Right cardiac atrium (tissue), 5 donors: ENCODE results near the gene PNLIPRP2. TPM values are rescaled to one million over a fixed set of nuclear protein-coding genes. Genes with fewer than 3 reads are reported as not detected.

Source experiments
- ATAC-seq, 2 donors: fragments of 200-7000 bp; cut with Tn5 transposase; one replicate each; pipeline versions ENCODE4 v1.8.0 to v1.9.1; 2020; ENCODE audit warnings: moderate library complexity in 2 of 2, mild to moderate bottlenecking in 1 of 2
- DNase-seq, 3 donors: peaks; one replicate each; pipeline ENCODE4 v3.0.0-alpha.2; 2020
- H3K27ac ChIP-seq: one replicate; pipeline ENCODE4 v1.5.1; 2013; ENCODE audit warnings: mild to moderate bottlenecking, low read length, control low read depth, moderate library complexity
- H3K27me3 ChIP-seq: one replicate; pipeline ENCODE4 v1.6.1; 2013; ENCODE audit not compliant: control insufficient read depth, insufficient read depth
- H3K4me1 ChIP-seq: one replicate; pipeline ENCODE4 v1.6.1; 2013; ENCODE audit warnings: low read length; ENCODE audit not compliant: control insufficient read depth, insufficient read depth
- H3K4me3 ChIP-seq: one replicate; pipeline ENCODE4 v1.5.1; 2013; ENCODE audit warnings: low read length, control low read depth
- H3K9me3 ChIP-seq: one replicate; pipeline ENCODE4 v1.6.1; 2013; ENCODE audit warnings: low read length; ENCODE audit not compliant: control insufficient read depth
- WGBS: extraction: QIAGEN DNeasy Blood & Tissue Kit; methylation state at CpG from one replicate; pipeline ENCODE4 v1.1.7; 2013; 5-methylcytosine and 5-hydroxymethylcytosine counted together
- intact Hi-C, 4 donors: fragments of 100-400 bp; cut with DNase I; formaldehyde crosslinking; loops; one replicate each; pipeline versions ENCODE4 v1.11.0 to v1.14.0; 2022 to 2023
- polyA plus RNA-seq: library from polyadenylated mRNA; stranded (reverse); fragments of 200-250 nt; gene quantifications from one replicate; pipeline ENCODE4 v1.2.3, GENCODE V29; 2013
- total RNA-seq, 4 donors: library from RNA; stranded (reverse); fragmentation: NEBNext Ultra II Directional; extraction: Animal tissue kit (Norgen Biotek cat#: 25700); gene quantifications; one replicate each; pipeline ENCODE4 v1.2.1, GENCODE V29; 2021
- donor health status: healthy with polysubstance abuse.
- donor health status: DM: no; HTN: yes; CAD: no.
- donor health status: DM: no; HTN: no; CAD: no.
- donor health status: DM: no; HTN: yes; CAD: no; lungs with severe emphysema.
- donor health status: DM: yes; HTN: yes; CAD: no.

The PNLIPRP2 gene
- total and polyA plus RNA-seq, 5 donors, result not detected

GRCh38 chr10:116657863-116658551 lies 37.3 kb downstream of the PNLIPRP2 start:
- no peak overlapping the region for H3K4me3 ChIP-seq
- no peaks in the 10 kb centered on the region for H3K4me1 ChIP-seq
- DNase-seq, result no peak
- 86% methylated on average over 5 of the region's 5 CpGs for WGBS
- no peaks in the 10 kb centered on the region for H3K27me3 ChIP-seq
- ATAC-seq, result no peak
- intact Hi-C loops, result no loop called here
- H3K27ac ChIP-seq, result no peak overlapping the region
- no peaks in the 10 kb centered on the region for H3K9me3 ChIP-seq

DNA sequence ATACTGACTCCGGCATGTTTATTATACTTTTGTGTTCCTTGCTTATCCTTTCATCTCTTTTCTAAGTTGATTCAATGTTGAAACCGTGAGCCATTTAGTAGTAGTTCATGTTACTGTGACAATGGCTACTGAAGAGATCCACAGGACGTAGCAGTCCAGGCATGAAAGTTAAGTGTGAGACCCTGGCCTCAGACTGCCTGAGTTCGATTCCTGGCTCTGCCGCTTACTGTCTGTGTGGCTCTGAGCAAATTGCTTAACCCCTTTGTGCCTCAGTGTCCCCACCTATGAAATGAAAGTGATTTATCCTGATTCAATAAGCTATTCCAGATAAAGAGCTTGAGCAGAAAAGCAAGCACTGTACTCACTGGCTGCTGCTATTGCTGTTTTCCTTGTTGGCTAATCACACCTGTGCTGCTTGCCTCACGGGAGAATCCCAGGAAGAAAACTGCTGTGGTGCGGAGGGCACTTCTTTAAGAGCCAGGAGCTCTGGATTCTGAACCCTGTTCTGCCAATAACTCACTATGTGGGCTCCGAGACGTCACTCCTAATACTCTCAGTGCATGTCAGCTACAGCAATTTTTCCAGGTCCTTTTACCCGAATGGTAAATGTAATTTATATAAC lies 38.4 kb downstream of the PNLIPRP2 start:
- ATAC-seq (no peak), DNase-seq (no peak)
- Histone ChIP-seq H3K27ac (no peak overlapping the region), H3K4me3 (no peak overlapping the region), H3K4me1 (no peaks in the 10 kb centered on the region), H3K27me3 (no peaks in the 10 kb centered on the region), H3K9me3 (no peaks in the 10 kb centered on the region)
- 84% methylated on average over 10 of the region's 10 CpGs for WGBS
- intact Hi-C loops, result no loop called here

DNA sequence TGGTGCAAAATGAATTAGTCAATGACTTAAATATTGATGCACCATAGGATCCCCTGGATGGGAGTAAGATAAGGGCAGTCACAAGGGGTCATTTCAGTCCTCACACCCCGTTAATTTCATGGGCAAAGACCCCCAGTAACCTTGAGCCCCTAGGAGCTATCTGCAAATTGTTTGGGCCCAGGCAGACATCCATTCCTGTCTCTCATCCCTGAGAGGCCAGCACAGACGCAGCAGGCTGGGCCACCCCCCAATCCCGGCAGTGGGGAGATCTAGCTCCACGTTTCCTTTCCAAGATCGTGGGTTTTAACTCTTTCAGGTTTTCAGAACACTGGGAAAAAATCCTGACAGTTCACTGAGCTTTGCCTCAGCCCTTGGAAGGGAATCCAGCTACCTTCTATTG lies 40.1 kb downstream of the PNLIPRP2 start:
- Histone ChIP-seq H3K9me3 (no peaks in the 10 kb centered on the region), H3K4me3 (no peak overlapping the region), H3K27ac (no peak overlapping the region), H3K27me3 (no peaks in the 10 kb centered on the region), H3K4me1 (no peaks in the 10 kb centered on the region)
- intact Hi-C loops, result no loop called here
- DNase-seq (no peak), ATAC-seq (no peak)
- WGBS, result 18% methylated on average over 5 of the region's 5 CpGs

DNA sequence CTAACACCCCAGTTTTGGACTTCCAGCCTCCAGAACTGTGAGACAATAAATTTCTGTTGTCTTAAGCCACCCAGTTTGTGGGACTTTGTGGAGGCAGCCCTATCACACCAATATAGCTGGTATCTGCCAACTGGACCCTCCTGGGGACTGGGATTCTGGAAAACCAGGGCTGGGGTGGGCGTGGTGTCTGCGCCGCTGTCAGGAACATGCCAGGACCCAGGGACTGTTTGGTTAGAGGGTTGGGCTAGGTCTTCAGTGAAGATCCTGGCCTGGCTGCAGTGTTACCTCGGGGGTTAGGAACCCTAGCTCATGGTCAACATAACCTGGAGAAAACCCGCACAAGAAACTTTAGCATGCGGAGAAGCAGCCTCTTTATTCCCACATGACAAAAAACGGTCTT lies 42.6 kb downstream of the PNLIPRP2 start:
- no peaks in the 10 kb centered on the region for H3K27me3 ChIP-seq
- H3K4me3 ChIP-seq, result no peak overlapping the region
- H3K4me1 ChIP-seq, result no peaks in the 10 kb centered on the region
- ATAC-seq, result no peak
- 89% methylated on average over 7 of the region's 7 CpGs for WGBS
- H3K27ac ChIP-seq, result no peak overlapping the region
- intact Hi-C loops, result no loop called here
- DNase-seq, result no peak
- H3K9me3 ChIP-seq, result no peaks in the 10 kb centered on the region

GRCh38 chr10:116664631-116665030 lies 43.9 kb downstream of the PNLIPRP2 start:
- 90% methylated on average over 5 of the region's 5 CpGs for WGBS

DNA sequence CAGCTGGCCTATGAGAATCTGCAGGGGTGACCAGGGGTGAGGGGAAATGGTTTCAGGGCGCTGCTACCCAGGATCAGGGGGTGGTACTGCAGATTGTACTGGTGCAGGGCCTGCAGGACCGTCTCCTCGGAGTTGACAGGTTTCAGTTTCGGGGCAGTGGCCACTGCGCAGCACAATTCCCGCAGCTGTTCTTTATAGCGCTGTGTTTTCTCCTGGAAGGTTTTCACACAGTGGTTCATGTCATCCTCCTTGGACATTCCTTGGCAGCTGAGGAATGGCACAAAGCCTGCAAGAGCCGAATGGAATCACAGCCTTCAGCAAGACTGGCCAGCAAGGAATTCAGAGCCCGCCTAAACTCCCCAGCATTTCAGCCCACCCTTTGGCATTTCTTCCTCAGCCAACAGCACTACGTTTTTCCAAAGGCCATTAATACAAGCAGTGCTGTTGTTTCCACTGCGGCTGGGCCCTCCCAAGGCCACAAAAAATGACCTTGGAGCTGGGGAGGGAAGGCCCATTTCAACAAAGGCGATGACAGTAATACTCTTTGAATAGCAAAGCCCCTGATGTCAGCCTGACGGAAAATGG lies 44.9 kb downstream of the PNLIPRP2 start:
- ATAC-seq (peak; percentile 78), DNase-seq (peak; percentile 72 to 86 (median 75))

More at GRCh38 chr10:116664631-116665030, 43.9 kb downstream of the PNLIPRP2 start:
- H3K27me3 ChIP-seq, result no peaks in the 10 kb centered on the region
- DNase-seq (no peak), ATAC-seq (no peak)
- intact Hi-C loops, result no loop called here
- H3K9me3 ChIP-seq, result no peaks in the 10 kb centered on the region
- H3K27ac ChIP-seq, result no peak overlapping the region
- no peak overlapping the region for H3K4me3 ChIP-seq
- H3K4me1 ChIP-seq, result no peaks in the 10 kb centered on the region

DNA sequence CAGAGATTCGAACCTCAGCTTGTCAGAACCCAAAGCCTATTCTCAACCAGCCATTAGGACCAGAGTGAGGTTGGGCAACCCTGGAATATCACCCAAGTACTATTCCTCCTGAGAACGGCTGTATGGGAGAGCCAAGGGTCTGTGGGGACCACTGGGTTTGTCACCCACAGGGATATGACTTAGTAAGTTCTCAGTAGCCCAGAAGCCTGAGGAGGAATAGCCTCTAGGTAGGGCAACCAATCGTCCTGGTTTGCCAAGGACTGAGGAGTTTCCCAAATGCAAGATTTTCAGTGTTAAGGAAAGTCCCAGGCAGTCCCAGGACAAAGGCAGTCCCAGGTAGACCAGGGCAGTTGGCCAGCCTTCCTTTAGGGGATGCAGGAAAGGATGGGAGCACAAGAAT lies 46.7 kb downstream of the PNLIPRP2 start:
- WGBS, result 84% methylated on average over 3 of the region's 3 CpGs
- DNase-seq (no peak), ATAC-seq (no peak)
- no peaks in the 10 kb centered on the region for H3K27me3 ChIP-seq
- H3K27ac ChIP-seq, result no peak overlapping the region
- intact Hi-C loops, result no loop called here
- H3K4me1 ChIP-seq, result no peaks in the 10 kb centered on the region
- no peak overlapping the region for H3K4me3 ChIP-seq
- no peaks in the 10 kb centered on the region for H3K9me3 ChIP-seq

More for the DNA sequence above, 44.9 kb downstream of the PNLIPRP2 start:
- no peak overlapping the region for H3K4me3 ChIP-seq
- H3K27me3 ChIP-seq, result no peaks in the 10 kb centered on the region
- 54% methylated on average over 13 of the region's 13 CpGs for WGBS
- no peaks in the 10 kb centered on the region for H3K9me3 ChIP-seq
- no peaks in the 10 kb centered on the region for H3K4me1 ChIP-seq
- intact Hi-C loops, result no loop called here
- H3K27ac ChIP-seq, result peak overlapping the region; percentile 27

- no peak for DNase-seq
- H3K27ac ChIP-seq, result no peak overlapping the region
- WGBS, result 92% methylated on average over 9 of the region's 9 CpGs
- ATAC-seq, result no peak
- no peaks in the 10 kb centered on the region for H3K27me3 ChIP-seq
- no peaks in the 10 kb centered on the region for H3K9me3 ChIP-seq
- intact Hi-C loops, result no loop called here
- H3K4me1 ChIP-seq, result no peaks in the 10 kb centered on the region
- no peak overlapping the region for H3K4me3 ChIP-seq
Observed at GRCh38 chr10:116668018-116668417, 47.3 kb downstream of the PNLIPRP2 start.

- H3K9me3 ChIP-seq, result no peaks in the 10 kb centered on the region
- 90% methylated on average over 2 of the region's 2 CpGs for WGBS
- ATAC-seq (no peak), DNase-seq (no peak)
- intact Hi-C loops, result no loop called here
- no peaks in the 10 kb centered on the region for H3K4me1 ChIP-seq
- H3K27ac ChIP-seq, result no peak overlapping the region
- H3K4me3 ChIP-seq, result no peak overlapping the region
- no peaks in the 10 kb centered on the region for H3K27me3 ChIP-seq
Observed at GRCh38 chr10:116668446-116668845, 47.7 kb downstream of the PNLIPRP2 start.

DNA sequence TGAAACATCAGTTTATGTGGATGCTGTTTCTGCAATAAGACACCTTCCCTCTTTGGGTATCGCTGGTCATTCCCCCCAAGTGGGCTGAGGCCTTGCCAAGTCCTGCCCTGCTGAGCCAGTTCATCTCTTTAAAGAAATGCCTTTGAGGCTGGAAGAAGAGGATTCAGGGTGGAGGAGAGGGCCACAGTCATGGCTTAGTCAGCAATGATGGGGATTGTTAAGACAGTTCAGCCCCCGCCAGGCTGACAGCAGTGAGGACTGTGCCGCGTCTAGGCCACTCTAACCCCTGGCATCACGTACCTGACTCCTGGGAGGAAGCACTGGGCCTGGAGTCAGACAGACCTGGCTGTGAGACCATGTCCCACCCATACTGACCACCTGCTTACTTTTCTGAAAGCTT lies 48.3 kb downstream of the PNLIPRP2 start:
- Histone ChIP-seq H3K9me3 (no peaks in the 10 kb centered on the region), H3K27me3 (no peaks in the 10 kb centered on the region), H3K4me1 (no peaks in the 10 kb centered on the region), H3K27ac (no peak overlapping the region), H3K4me3 (no peak overlapping the region)
- DNase-seq (no peak), ATAC-seq (no peak)
- intact Hi-C loops, result no loop called here
- 78% methylated on average over 5 of the region's 5 CpGs for WGBS

GRCh38 chr10:116669832-116670644 lies 49.3 kb downstream of the PNLIPRP2 start:
- intact Hi-C loops, result no loop called here
- DNase-seq (no peak), ATAC-seq (peak; percentile 26 to 28)
- peak overlapping the region; percentile 38 for H3K4me3 ChIP-seq
- H3K27me3 ChIP-seq, result no peaks in the 10 kb centered on the region
- no peaks in the 10 kb centered on the region for H3K9me3 ChIP-seq
- WGBS, result 18% methylated on average over 40 of the region's 41 CpGs
- H3K4me1 ChIP-seq, result no peaks in the 10 kb centered on the region
- H3K27ac ChIP-seq, result no peak overlapping the region
